HG03095 (cell line): ENCODE measurements around the gene ZMIZ1.
"Not testable (repeated sequence)": the region's sequence is repeated elsewhere in the genome, so short reads cannot be mapped to it uniquely, and the experiment has no call there.

Experiments
- ATAC-seq: cut with Tn5 transposase; IDR thresholded peaks from one replicate; pipeline ENCODE4 v1.9.1; 2021; ENCODE audit warnings: moderate library complexity; ENCODE audit not compliant: unreplicated experiment

Gene ZMIZ1

GRCh38 chr10:79331709-79332108 is 262.9 kb downstream of the ZMIZ1 start:
- ATAC-seq = peak; percentile 83

GRCh38 chr10:79332610-79333315 is 264.0 kb downstream of the ZMIZ1 start:
- ATAC-seq = not testable (repeated sequence)

- no peak for ATAC-seq
Measured at GRCh38 chr10:79333513-79333912, 264.7 kb downstream of the ZMIZ1 start.

GRCh38 chr10:79334573-79334972 is 265.8 kb downstream of the ZMIZ1 start:
- no peak for ATAC-seq

GRCh38 chr10:79335094-79335469 is 266.3 kb downstream of the ZMIZ1 start:
- ATAC-seq = no peak

GRCh38 chr10:79335470-79336235 is 266.9 kb downstream of the ZMIZ1 start:
- no peak for ATAC-seq

GRCh38 chr10:79336276-79336675 is 267.5 kb downstream of the ZMIZ1 start:
- no peak for ATAC-seq

- no peak for ATAC-seq
Measured at GRCh38 chr10:79336739-79337138, 268.0 kb downstream of the ZMIZ1 start.

- not testable (repeated sequence) for ATAC-seq
Measured at GRCh38 chr10:79337783-79338469, 269.2 kb downstream of the ZMIZ1 start.

GRCh38 chr10:79339266-79339665 is 270.5 kb downstream of the ZMIZ1 start:
- no peak for ATAC-seq

- ATAC-seq = no peak
Measured at GRCh38 chr10:79340646-79341244, 272.0 kb downstream of the ZMIZ1 start.

- ATAC-seq = no peak
Measured at GRCh38 chr10:79342295-79342761, 273.6 kb downstream of the ZMIZ1 start.

GRCh38 chr10:79342811-79343561 is 274.2 kb downstream of the ZMIZ1 start:
- no peak for ATAC-seq

GRCh38 chr10:79344502-79345195 is 275.9 kb downstream of the ZMIZ1 start:
- ATAC-seq = no peak

- ATAC-seq = no peak
Measured at GRCh38 chr10:79345241-79346011, 276.7 kb downstream of the ZMIZ1 start.

- ATAC-seq = no peak
Measured at GRCh38 chr10:79346012-79346340, 277.2 kb downstream of the ZMIZ1 start.

- no peak for ATAC-seq
Measured at GRCh38 chr10:79346388-79347225, 277.8 kb downstream of the ZMIZ1 start.

GRCh38 chr10:79347226-79347893 is 278.6 kb downstream of the ZMIZ1 start, which contains the start of gene PPIF:
Gene PPIF, plus strand, starts transcription at chr10:79347469. Its CDS starts 80 bp downstream, at chr10:79347549.
- ATAC-seq = peak; percentile 79
